H1 (cell line): ENCODE measurements around the gene CCDC197. TPM values are rescaled to one million over a fixed set of nuclear protein-coding genes. Genes with fewer than 3 reads are reported as not detected.

ENCODE experiments used
- CTCF ChIA-PET: fragments of 300-600 bp; sonication (Branson Sonifier 250); formaldehyde crosslinking; loops from one replicate; lab custom pipeline; 2021; ENCODE audit not compliant: partially characterized antibody; lab: Charles Lee
- POLR2A ChIA-PET: fragments of 300-600 bp; sonication (Branson Sonifier 250); formaldehyde crosslinking; loops from one replicate; lab custom pipeline; 2021; ENCODE audit warnings: inconsistent platforms; ENCODE audit not compliant: partially characterized antibody; lab: Charles Lee
- DNase-seq, 2 experiments: peaks; one replicate each; pipeline versions ENCODE4 v3.0.0 to v3.0.0-alpha.2; 2010 to 2022; ENCODE audit warnings: low spot score in 2 of 2, low read depth in 1 of 2, mixed read lengths in 1 of 2
- FAIRE-seq: peaks from 2 replicates; lab custom pipeline; 2011; peaks lifted over from hg19 to GRCh38; lab: Jason Lieb, UNC
- H2AFZ ChIP-seq: 2 replicates; pipeline ENCODE4 v1.8.1; 2012; ENCODE audit warnings: low read length, inconsistent platforms
- H2AK5ac ChIP-seq: 2 replicates; pipeline ENCODE4 v1.6.1; 2013; ENCODE audit warnings: low read depth, low read length
- H2BK120ac ChIP-seq: replicated peaks from 2 replicates; pipeline ENCODE3; 2013; ENCODE audit warnings: low read depth, low read length, inconsistent platforms
- H2BK12ac ChIP-seq: 2 replicates; pipeline ENCODE4 v1.6.1; 2013; ENCODE audit warnings: low read depth, low read length
- H2BK15ac ChIP-seq: 2 replicates; pipeline ENCODE4 v1.6.1; 2013; ENCODE audit warnings: low read length
- H2BK20ac ChIP-seq: 2 replicates; pipeline ENCODE4 v1.6.1; 2013; ENCODE audit warnings: low read length
- H2BK5ac ChIP-seq: 2 replicates; pipeline ENCODE4 v1.6.1; 2013; ENCODE audit warnings: low read depth, low read length
- H3K14ac ChIP-seq: 2 replicates; pipeline ENCODE4 v1.6.1; 2013; ENCODE audit warnings: inconsistent platforms; ENCODE audit not compliant: insufficient read length
- H3K18ac ChIP-seq: 2 replicates; pipeline ENCODE4 v1.6.1; 2013; ENCODE audit warnings: low read length; ENCODE audit errors: extremely low read depth
- H3K23ac ChIP-seq: 2 replicates; pipeline ENCODE4 v1.6.1; 2013; ENCODE audit warnings: inconsistent platforms; ENCODE audit not compliant: insufficient read length
- H3K23me2 ChIP-seq: 2 replicates; pipeline ENCODE4 v1.6.1; 2013; ENCODE audit warnings: low read depth, low read length
- H3K27ac ChIP-seq: 2 replicates; pipeline ENCODE4 v1.6.1; 2011; ENCODE audit warnings: low read depth, low read length, inconsistent platforms
- H3K27me3 ChIP-seq, 4 experiments: replicated peaks in 1 of 4; 1 replicate in 1 of 4; 2 replicates in 3 of 4; pipeline versions ENCODE4 v1.6.1 to v1.8.1; 2011 to 2013; ENCODE audit warnings: low read length in 3 of 4, mild to moderate bottlenecking in 3 of 4, inconsistent platforms in 2 of 4, mixed read lengths in 2 of 4, moderate library complexity in 1 of 4; ENCODE audit not compliant: control insufficient read depth in 3 of 4, insufficient read depth in 3 of 4; ENCODE audit errors: extremely low read depth in 1 of 4
- H3K36me3 ChIP-seq, 4 experiments: 2 replicates each; pipeline versions ENCODE4 v1.6.1 to v1.8.1; 2011 to 2013; ENCODE audit warnings: mild to moderate bottlenecking in 4 of 4, low read length in 3 of 4, moderate library complexity in 2 of 4, control low read depth in 1 of 4, inconsistent platforms in 1 of 4; ENCODE audit not compliant: insufficient read depth in 4 of 4, control insufficient read depth in 2 of 4
- H3K4ac ChIP-seq: replicated peaks from 2 replicates; pipeline ENCODE3; 2013; ENCODE audit warnings: low read length, low read depth, mixed read lengths, inconsistent platforms; ENCODE audit not compliant: insufficient read length
- H3K4me1 ChIP-seq, 4 experiments: replicated peaks in 1 of 4; 1 replicate in 1 of 4; 2 replicates in 3 of 4; pipeline versions ENCODE4 v1.6.1 to v1.8.1; 2011 to 2013; ENCODE audit warnings: low read length in 3 of 4, inconsistent platforms in 2 of 4, mixed read lengths in 1 of 4; ENCODE audit not compliant: insufficient read depth in 4 of 4, control insufficient read depth in 3 of 4
- H3K4me2 ChIP-seq, 2 experiments: 2 replicates each; pipeline versions ENCODE4 v1.6.1 to v1.8.1; 2011 to 2013; ENCODE audit warnings: low read depth in 2 of 2, low read length in 2 of 2, control low read depth in 1 of 2, inconsistent platforms in 1 of 2, mild to moderate bottlenecking in 1 of 2; ENCODE audit not compliant: insufficient read depth in 1 of 2
- H3K4me3 ChIP-seq, 4 experiments: fragments of 200-600, 300-600 bp in 1 of 4; sonication (generic), shearing (Covaris generic), sonication (Bioruptor Twin) in 1 of 4; 2 replicates each; pipeline versions ENCODE4 v1.5.1 to v1.8.1; 2011 to 2016; ENCODE audit warnings: low read length in 4 of 4, low read depth in 3 of 4, control low read depth in 2 of 4, inconsistent platforms in 2 of 4, mild to moderate bottlenecking in 2 of 4, mixed read lengths in 1 of 4, moderate library complexity in 1 of 4; ENCODE audit not compliant: insufficient read depth in 2 of 4; ENCODE audit errors: extremely low read depth in 1 of 4
- H3K56ac ChIP-seq: replicated peaks from 2 replicates; pipeline ENCODE3; 2013; ENCODE audit warnings: low read depth, mild to moderate bottlenecking, mixed read lengths, low read length, inconsistent platforms; ENCODE audit not compliant: insufficient read length
- H3K79me1 ChIP-seq: 2 replicates; pipeline ENCODE4 v1.6.1; 2013; ENCODE audit warnings: low read depth, low read length, control low read depth
- H3K79me2 ChIP-seq, 2 experiments: 2 replicates each; pipeline versions ENCODE4 v1.6.1 to v1.8.1; 2012 to 2013; ENCODE audit warnings: low read length in 2 of 2, mild to moderate bottlenecking in 2 of 2, inconsistent platforms in 1 of 2; ENCODE audit not compliant: insufficient read depth in 2 of 2, control insufficient read depth in 1 of 2
- H3K9ac ChIP-seq, 4 experiments: replicated peaks in 1 of 4; 1 replicate in 1 of 4; 2 replicates in 3 of 4; pipeline versions ENCODE4 v1.6.1 to v1.8.1; 2011 to 2013; ENCODE audit warnings: low read depth in 3 of 4, low read length in 3 of 4, control low read depth in 2 of 4, mild to moderate bottlenecking in 2 of 4, moderate library complexity in 2 of 4, inconsistent platforms in 1 of 4; ENCODE audit errors: extremely low read depth in 1 of 4
- H3K9me3 ChIP-seq, 2 experiments: 2 replicates each; pipeline versions ENCODE4 v1.6.1 to v1.8.1; 2012 to 2013; ENCODE audit warnings: mild to moderate bottlenecking in 2 of 2, moderate library complexity in 2 of 2, control low read depth in 1 of 2, inconsistent platforms in 1 of 2, low read depth in 1 of 2, low read length in 1 of 2, mixed read lengths in 1 of 2; ENCODE audit not compliant: insufficient read depth in 2 of 2
- H4K20me1 ChIP-seq, 2 experiments: replicated peaks in 1 of 2; 2 replicates each; pipeline versions ENCODE3 to v1.8.1; 2011 to 2013; ENCODE audit warnings: inconsistent platforms in 2 of 2, low read length in 2 of 2, mild to moderate bottlenecking in 1 of 2; ENCODE audit not compliant: insufficient read depth in 2 of 2, control insufficient read depth in 1 of 2
- H4K5ac ChIP-seq: 2 replicates; pipeline ENCODE4 v1.6.1; 2013; ENCODE audit warnings: low read length, low read depth, mixed read lengths, inconsistent platforms; ENCODE audit not compliant: insufficient read length
- H4K8ac ChIP-seq: 2 replicates; pipeline ENCODE4 v1.8.0; 2013; ENCODE audit warnings: mild to moderate bottlenecking, moderate library complexity, low read length, inconsistent platforms; ENCODE audit not compliant: insufficient read depth; ENCODE audit errors: extremely low read depth
- H4K91ac ChIP-seq: replicated peaks from 2 replicates; pipeline ENCODE3; 2013; ENCODE audit warnings: low read length, mixed read lengths, inconsistent platforms; ENCODE audit not compliant: insufficient read length
- ATF2 ChIP-seq: IDR thresholded peaks from 2 replicates; pipeline ENCODE4 v1.6.1; 2012; ENCODE audit warnings: low read length, inconsistent platforms
- FOSL1 ChIP-seq: IDR thresholded peaks from 2 replicates; pipeline ENCODE4 v1.6.1; 2011; ENCODE audit warnings: mild to moderate bottlenecking, low read depth, low read length, moderate library complexity; ENCODE audit not compliant: insufficient read depth
- GTF2F1 ChIP-seq: IDR thresholded peaks from 2 replicates; pipeline ENCODE4 v1.6.1; 2012; ENCODE audit warnings: low read depth, low read length, improper control_type of control experiment, borderline replicate concordance
- MAFK ChIP-seq: IDR thresholded peaks from 2 replicates; pipeline ENCODE4 v1.6.1; 2012; ENCODE audit warnings: low read depth, mild to moderate bottlenecking, improper control_type of control experiment, low read length
- MAX ChIP-seq: IDR thresholded peaks from 2 replicates; pipeline ENCODE4 v1.6.1; 2012; ENCODE audit warnings: inconsistent platforms
- TEAD4 ChIP-seq: IDR thresholded peaks from 2 replicates; pipeline ENCODE4 v1.6.1; 2012; ENCODE audit warnings: low read depth, low read length, inconsistent platforms, mixed read lengths
- WGBS, 2 experiments: shearing (Covaris generic) in 1 of 2; methylation state at CpG; one replicate each; pipeline versions ENCODE4 v1.1.6 to v1.1.7; 2013 to 2015; ENCODE audit warnings: low lambda C conversion rate in 2 of 2, mixed read lengths in 2 of 2, inconsistent platforms in 1 of 2, low coverage in 1 of 2, missing lambda C conversion rate in 1 of 2; ENCODE audit not compliant: insufficient replicate concordance in 2 of 2, insufficient coverage in 1 of 2, insufficient read length in 1 of 2; ENCODE audit errors: extremely low coverage in 1 of 2, missing lambda C conversion rate in 1 of 2; 5-methylcytosine and 5-hydroxymethylcytosine counted together
- polyA plus RNA-seq, 7 experiments: library from polyadenylated mRNA; depleted of rRNA in 3 of 7; stranded (reverse) in 5 of 7; unstranded in 2 of 7; fragments of >200 nt in 5 of 7; fragments of 200-250 nt in 2 of 7; gene quantifications; 1 replicate in 5 of 7; 2 replicates in 1 of 7; 4 replicates in 1 of 7; pipeline versions ENCODE4 v1.2.1 to v1.2.3, GENCODE V29; 2011 to 2013; ENCODE audit warnings: missing spikeins in 2 of 7, mixed read lengths in 2 of 7
- total RNA-seq: library from RNA; stranded (reverse); fragmentation: NEBNext Ultra II Directional; extraction: Animal tissue kit (Norgen Biotek cat#: 25700); gene quantifications from 2 replicates; pipeline ENCODE4 v1.2.1, GENCODE V29; 2021
- TF ChIP-seq, protein P1 (sequence below): IDR thresholded peaks from 2 replicates; pipeline ENCODE4 v1.6.1; 2011; ENCODE audit warnings: low read length, improper control_type of control experiment

Gene CCDC197
- total and polyA plus RNA-seq, 2 of the 8 experiments (the other 6 are each of a cell fraction or from before 2014, with no cell fraction given): not detected

GRCh38 chr14:93994919-93995682, 2.0 kb upstream of the CCDC197 start:
- TF ChIP-seq MAX (no peak), ATF2 (no peak), FOSL1 (no peak), GTF2F1 (no peak), TEAD4 (no peak), MAFK (no peak)
- TF ChIP-seq, protein P1, sequence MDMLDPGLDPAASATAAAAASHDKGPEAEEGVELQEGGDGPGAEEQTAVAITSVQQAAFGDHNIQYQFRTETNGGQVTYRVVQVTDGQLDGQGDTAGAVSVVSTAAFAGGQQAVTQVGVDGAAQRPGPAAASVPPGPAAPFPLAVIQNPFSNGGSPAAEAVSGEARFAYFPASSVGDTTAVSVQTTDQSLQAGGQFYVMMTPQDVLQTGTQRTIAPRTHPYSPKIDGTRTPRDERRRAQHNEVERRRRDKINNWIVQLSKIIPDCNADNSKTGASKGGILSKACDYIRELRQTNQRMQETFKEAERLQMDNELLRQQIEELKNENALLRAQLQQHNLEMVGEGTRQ: peak; percentile 38; the same call in 1 of the 2 replicates
- H3K56ac ChIP-seq: no peak overlapping the region
- no peak overlapping the region for H3K18ac ChIP-seq
- H4K5ac ChIP-seq: no peak overlapping the region
- no peak overlapping the region for H3K27ac ChIP-seq
- H3K4ac ChIP-seq: no peak overlapping the region
- H3K4me2 ChIP-seq: no peak overlapping the region
- H4K20me1 ChIP-seq: no peaks in the 10 kb centered on the region
- no peak overlapping the region for H3K14ac ChIP-seq
- no peak overlapping the region for H2BK15ac ChIP-seq
- no peaks in the 10 kb centered on the region for H3K27me3 ChIP-seq
- no peak overlapping the region for H3K4me3 ChIP-seq
- H3K79me1 ChIP-seq: no peaks in the 10 kb centered on the region; the same call in 1 of the 2 replicates
- H2BK120ac ChIP-seq: no peak overlapping the region
- 88% methylated on average over 12 of the region's 13 CpGs; no CpG with 5 or more reads in 1 of the 2 experiments for WGBS, 2 experiments
- no peaks in the 10 kb centered on the region for H3K23me2 ChIP-seq
- no peak overlapping the region for H2AK5ac ChIP-seq
- H3K36me3 ChIP-seq: no peaks in the 10 kb centered on the region
- CTCF ChIA-PET: interaction anchor here (0.5 to 20.5 kb wide), 11 partner anchors 9 to 1423 kb away, joined by 3 to 484 read pairs (median 3); no protein-coding TSS in a partner anchor
- H3K9me3 ChIP-seq: no peaks in the 10 kb centered on the region
- FAIRE-seq: no peak
- H4K91ac ChIP-seq: no peak overlapping the region
- no peak overlapping the region for H3K9ac ChIP-seq
- H4K8ac ChIP-seq: no peak overlapping the region
- no peaks in the 10 kb centered on the region for H3K79me2 ChIP-seq
- POLR2A ChIA-PET: no interaction called here
- H2BK5ac ChIP-seq: no peak overlapping the region
- H3K23ac ChIP-seq: no peak overlapping the region
- no peak for DNase-seq
- no peak overlapping the region for H2BK20ac ChIP-seq
- peaks cover 0 to 6% (median 0%) of the 10 kb centered on the region in 4 experiments; a peak in 2 of 7 replicates for H3K4me1 ChIP-seq
- H2AFZ ChIP-seq: no peak overlapping the region
- H2BK12ac ChIP-seq: no peak overlapping the region
